ENCODE data around the gene FANCL. TPM values are rescaled to one million over a fixed set of nuclear protein-coding genes. Genes with fewer than 3 reads are reported as not detected.

The FANCL gene
- total RNA-seq, 4 donors from 2014 or later, result 7.5 to 17.9 (median 11.6) TPM

DNA sequence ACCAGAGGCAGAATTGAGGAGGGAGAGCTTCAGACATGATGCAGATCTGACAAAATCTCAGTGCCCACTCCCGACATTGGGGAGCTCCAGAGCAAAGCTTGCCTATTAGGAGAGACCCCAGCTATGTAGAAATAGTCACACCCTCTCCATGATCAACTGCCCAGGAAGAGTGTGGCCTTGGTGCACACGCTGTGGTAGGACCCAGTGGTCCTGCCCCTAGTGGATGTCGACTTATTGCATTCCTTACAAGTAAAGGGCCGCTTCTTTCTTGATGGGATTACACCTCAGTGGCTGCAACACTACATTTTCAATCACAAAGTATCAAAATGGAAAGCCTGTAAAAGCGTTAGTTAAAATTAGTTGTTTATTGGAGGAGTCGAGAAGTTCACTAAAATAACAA, 130.4 kb downstream of the FANCL start:
- DNase-seq (ENCODE audit: extremely low spot score), result no peak
- Histone ChIP-seq H3K27me3 (no peaks in the 10 kb centered on the region), H3K9me3 (no peaks in the 10 kb centered on the region), H3K4me3 (no peak overlapping the region), H3K36me3 (peaks cover 0 to 3% (median 2%) of the 10 kb centered on the region in 4 donors), H3K27ac (replicated peaks in 1 of 4) (no peak overlapping the region), H3K4me1 (no peaks in the 10 kb centered on the region)
- 98% methylated on average over 5 of the region's 6 CpGs for WGBS
- TF ChIP-seq POLR2A (IDR thresholded peaks at IDR 0.05; ENCODE audit: low read depth) (no peak), EP300 (IDR thresholded peaks at IDR 0.05) (no peak), POLR2AphosphoS5 (IDR thresholded peaks at IDR 0.05) (no peak), CTCF (IDR thresholded peaks at IDR 0.05) (no peak)
- intact Hi-C loops (cut with DNase I), result no loop called here

- H3K27ac ChIP-seq (replicated peaks in 1 of 4), result no peak overlapping the region
- no peaks in the 10 kb centered on the region for H3K9me3 ChIP-seq
- WGBS, result 92% methylated on average over 2 of the region's 2 CpGs
- intact Hi-C loops (cut with DNase I), result no loop called here
- TF ChIP-seq CTCF (IDR thresholded peaks at IDR 0.05) (no peak), POLR2A (IDR thresholded peaks at IDR 0.05; ENCODE audit: low read depth) (no peak), EP300 (IDR thresholded peaks at IDR 0.05) (no peak)
- H3K4me3 ChIP-seq, result no peak overlapping the region
- H3K4me1 ChIP-seq, result no peaks in the 10 kb centered on the region
- no peaks in the 10 kb centered on the region for H3K27me3 ChIP-seq
- peaks cover 0 to 3% (median 2%) of the 10 kb centered on the region in 4 donors for H3K36me3 ChIP-seq
- DNase-seq (ENCODE audit: extremely low spot score), result no peak
Measured at GRCh38 chr2:58109481-58109880, 131.6 kb downstream of the FANCL start.

Other genes starting within 250 kb of the FANCL start
- 10 to 100 TPM; 25.8 to 31.3 (median 28.7) TPM for gene VRK2, start 194.5 kb downstream of the FANCL start, total RNA-seq